ENCODE measurements around the gene GLIS1.

- TF ChIP-seq CTCF (IDR thresholded peaks at IDR 0.05): no peak
- TF ChIP-seq POLR2AphosphoS5 (IDR thresholded peaks at IDR 0.05): no peak
Observed at GRCh38 chr1:53710584-53710983, 28.4 kb downstream of the GLIS1 start.

Measured in stomach (tissue), 4 donors.